ENCODE data around the gene MBD5.

The MBD5 gene

DNA sequence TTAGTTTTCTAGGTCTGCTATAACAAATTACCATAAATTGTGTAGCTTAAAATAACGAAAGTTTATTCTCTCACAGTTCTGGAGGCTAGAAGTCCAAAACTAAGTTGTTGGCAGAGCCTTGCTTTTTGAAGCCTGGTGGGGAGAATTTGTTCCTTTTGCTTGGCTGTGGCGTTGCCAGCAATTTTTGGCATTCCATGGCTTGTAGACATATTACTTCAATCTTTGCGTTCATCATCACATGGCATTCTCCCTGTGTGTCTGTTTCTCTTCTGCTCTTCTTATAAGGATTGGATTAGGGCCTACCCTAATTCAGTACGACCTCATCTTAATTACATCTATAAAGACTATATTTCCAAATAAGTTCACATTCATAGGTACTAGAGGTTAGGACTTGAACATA is 217.7 kb downstream of the MBD5 start:
- Mint-ChIP-seq H3K36me3 (peaks cover 34% of the 10 kb centered on the region), H3K27me3 (no peaks in the 10 kb centered on the region), H3K9me3 (peaks cover 13% of the 10 kb centered on the region), H3K27ac (no peak overlapping the region), H3K4me1 (no peaks in the 10 kb centered on the region), H3K4me3 (no peak overlapping the region)
- CTCF ChIA-PET: no interaction called here
- DNase-seq: no peak

DNA sequence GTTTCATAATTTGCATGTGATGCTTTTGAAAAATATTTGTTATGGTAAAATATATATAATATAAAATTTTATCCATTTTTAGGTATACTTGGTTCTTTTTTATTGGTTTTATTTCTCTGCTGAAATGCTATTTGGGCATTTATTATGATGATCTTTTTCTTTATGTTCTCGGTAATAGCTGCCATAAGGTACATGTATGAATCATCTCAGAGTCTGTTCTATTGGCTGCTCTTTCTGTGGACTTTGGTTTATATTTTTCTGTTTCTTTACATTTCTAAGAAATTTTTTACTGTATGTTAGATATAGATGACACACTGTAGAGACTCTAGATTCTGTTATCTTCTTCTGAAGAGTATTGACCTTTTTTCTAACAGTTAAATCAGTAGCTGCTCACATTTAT is 219.9 kb downstream of the MBD5 start:
- H3K9me3 Mint-ChIP-seq: peaks cover 13% of the 10 kb centered on the region
- no peak overlapping the region for H3K4me3 Mint-ChIP-seq
- H3K36me3 Mint-ChIP-seq: peaks cover 32% of the 10 kb centered on the region
- CTCF ChIA-PET: no interaction called here
- no peaks in the 10 kb centered on the region for H3K27me3 Mint-ChIP-seq
- H3K27ac Mint-ChIP-seq: no peak overlapping the region
- no peak for DNase-seq
- no peaks in the 10 kb centered on the region for H3K4me1 Mint-ChIP-seq

DNA sequence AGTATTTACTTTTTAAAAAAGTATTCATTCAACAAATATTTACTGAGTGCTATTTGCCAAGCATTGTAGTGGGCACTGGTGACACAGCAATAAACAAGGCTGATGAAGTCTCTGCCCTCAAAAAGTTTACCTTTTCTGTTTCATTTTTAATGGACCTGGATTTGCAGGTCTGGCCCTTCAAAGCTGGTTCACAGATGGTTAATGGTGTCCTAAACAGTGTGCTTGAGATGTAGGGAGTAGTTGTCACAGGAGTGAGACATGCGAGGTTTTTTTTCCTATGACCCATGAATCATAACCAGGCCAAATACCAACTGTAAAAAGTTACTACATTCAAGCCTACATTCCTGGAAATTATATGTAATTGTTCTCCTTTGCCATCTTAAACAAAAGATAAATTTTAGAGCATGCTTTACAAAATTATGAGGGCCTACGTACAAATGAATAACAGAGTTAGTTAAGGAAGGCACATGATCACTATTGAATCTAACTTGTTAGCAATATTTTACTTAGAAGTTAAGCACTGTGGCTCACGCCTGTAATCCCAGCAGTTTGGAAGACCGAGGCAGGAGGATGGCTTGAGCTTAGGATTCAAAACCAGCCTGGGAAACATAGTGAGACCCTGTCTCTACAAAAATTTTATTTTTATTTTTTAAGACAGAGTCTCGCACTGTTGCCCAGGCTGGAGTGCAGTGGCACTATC is 223.9 kb downstream of the MBD5 start:
- H3K36me3 Mint-ChIP-seq: peaks cover 12% of the 10 kb centered on the region
- no peak for DNase-seq
- CTCF ChIA-PET: no interaction called here
- no peak overlapping the region for H3K27ac Mint-ChIP-seq
- H3K4me1 Mint-ChIP-seq: no peaks in the 10 kb centered on the region
- peaks cover 4% of the 10 kb centered on the region for H3K9me3 Mint-ChIP-seq
- no peak overlapping the region for H3K4me3 Mint-ChIP-seq
- no peaks in the 10 kb centered on the region for H3K27me3 Mint-ChIP-seq

DNA sequence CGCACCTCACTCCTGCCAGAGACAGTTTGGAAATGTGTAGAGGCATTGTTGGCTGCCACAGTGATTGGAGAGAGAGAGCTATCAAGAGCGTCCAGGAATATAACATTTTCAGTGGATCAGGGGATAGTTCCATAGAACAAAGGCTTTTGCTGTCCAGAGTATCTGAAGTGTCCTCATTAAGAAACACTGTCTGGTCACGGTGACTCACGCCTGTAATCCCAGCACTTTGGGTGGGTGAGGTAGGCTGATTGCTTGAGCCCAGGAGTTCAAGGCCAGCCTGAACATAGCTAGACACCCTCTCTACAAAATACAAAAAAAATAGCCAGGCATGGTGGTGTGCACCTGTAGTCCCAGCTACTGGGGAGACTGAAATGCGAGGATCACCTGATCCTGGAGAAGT is 231.1 kb downstream of the MBD5 start:
- H3K27ac Mint-ChIP-seq: no peak overlapping the region
- no peak for DNase-seq
- H3K9me3 Mint-ChIP-seq: peaks cover 35% of the 10 kb centered on the region
- CTCF ChIA-PET: no interaction called here
- peaks cover 14% of the 10 kb centered on the region for H3K36me3 Mint-ChIP-seq
- no peaks in the 10 kb centered on the region for H3K4me1 Mint-ChIP-seq
- no peak overlapping the region for H3K4me3 Mint-ChIP-seq
- no peaks in the 10 kb centered on the region for H3K27me3 Mint-ChIP-seq

DNA sequence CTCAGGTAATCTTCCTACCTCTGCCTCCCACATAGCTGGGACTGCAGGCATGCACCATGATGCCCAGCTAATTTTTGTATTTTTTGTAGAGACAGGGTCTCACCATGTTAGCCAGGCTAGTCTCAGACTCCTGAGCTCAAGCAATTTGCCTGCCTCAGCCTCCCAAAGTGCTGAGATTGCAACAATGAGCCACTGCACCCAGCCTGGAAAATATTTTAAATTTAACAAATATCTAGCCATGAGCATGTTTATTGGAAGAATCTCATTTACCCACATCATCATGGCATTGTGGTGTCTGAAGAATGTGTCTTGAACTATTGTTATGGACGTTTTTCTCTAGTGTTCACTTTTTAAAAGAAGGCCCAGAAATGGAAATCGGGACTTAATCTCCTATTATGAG is 231.8 kb downstream of the MBD5 start:
- CTCF ChIA-PET: no interaction called here
- H3K27me3 Mint-ChIP-seq: no peaks in the 10 kb centered on the region
- peaks cover 35% of the 10 kb centered on the region for H3K9me3 Mint-ChIP-seq
- peaks cover 14% of the 10 kb centered on the region for H3K36me3 Mint-ChIP-seq
- no peaks in the 10 kb centered on the region for H3K4me1 Mint-ChIP-seq
- DNase-seq: no peak
- H3K27ac Mint-ChIP-seq: no peak overlapping the region
- H3K4me3 Mint-ChIP-seq: no peak overlapping the region

DNA sequence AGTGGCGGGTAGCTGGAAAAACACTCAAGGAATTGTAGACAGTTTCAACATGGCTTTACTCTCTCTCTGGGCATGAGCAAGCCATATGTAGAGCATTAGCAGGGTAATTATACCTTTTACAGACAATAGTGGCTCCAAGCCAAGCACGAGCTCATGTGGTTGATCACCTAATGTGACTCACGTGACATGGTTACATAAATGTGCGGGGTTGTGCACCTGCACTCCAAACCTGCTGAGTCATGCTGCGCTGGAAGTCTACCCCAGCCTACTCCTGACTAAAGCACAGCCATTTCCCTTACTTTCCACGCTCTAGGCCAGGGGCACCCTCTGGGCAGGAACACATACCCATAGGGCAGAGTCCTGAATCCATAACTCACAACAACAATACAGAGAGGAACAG is 232.8 kb downstream of the MBD5 start:
- DNase-seq: no peak
- peaks cover 17% of the 10 kb centered on the region for H3K36me3 Mint-ChIP-seq

DNA sequence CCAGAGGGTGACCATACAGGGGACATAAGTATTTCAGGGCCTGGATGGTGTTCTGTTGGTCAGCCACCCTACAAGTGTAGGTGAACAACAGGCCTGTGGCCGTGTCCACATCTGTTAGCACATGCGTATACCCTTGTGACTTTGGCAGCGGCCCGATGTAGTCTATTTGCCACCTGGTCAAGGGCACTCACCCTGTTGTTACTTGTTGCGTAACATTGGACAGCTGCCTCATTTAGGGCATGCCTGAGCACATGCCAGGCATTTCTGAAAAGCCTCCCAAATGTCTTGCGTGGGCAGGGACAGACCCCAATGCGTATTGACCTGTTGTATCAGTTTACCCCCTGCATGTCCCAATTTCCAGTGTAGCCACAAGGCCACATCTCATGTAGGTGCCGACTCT is 235.0 kb downstream of the MBD5 start:
- H3K4me3 Mint-ChIP-seq: no peak overlapping the region
- H3K36me3 Mint-ChIP-seq: peaks cover 25% of the 10 kb centered on the region
- H3K9me3 Mint-ChIP-seq: peaks cover 57% of the 10 kb centered on the region
- CTCF ChIA-PET: no interaction called here
- H3K4me1 Mint-ChIP-seq: no peaks in the 10 kb centered on the region
- no peak for DNase-seq
- no peaks in the 10 kb centered on the region for H3K27me3 Mint-ChIP-seq
- H3K27ac Mint-ChIP-seq: no peak overlapping the region

More for the DNA sequence above, 232.8 kb downstream of the MBD5 start:
- CTCF ChIA-PET: no interaction called here
- H3K4me1 Mint-ChIP-seq: no peaks in the 10 kb centered on the region
- no peak overlapping the region for H3K4me3 Mint-ChIP-seq
- no peaks in the 10 kb centered on the region for H3K27me3 Mint-ChIP-seq
- H3K27ac Mint-ChIP-seq: no peak overlapping the region
- H3K9me3 Mint-ChIP-seq: peaks cover 44% of the 10 kb centered on the region

DNA sequence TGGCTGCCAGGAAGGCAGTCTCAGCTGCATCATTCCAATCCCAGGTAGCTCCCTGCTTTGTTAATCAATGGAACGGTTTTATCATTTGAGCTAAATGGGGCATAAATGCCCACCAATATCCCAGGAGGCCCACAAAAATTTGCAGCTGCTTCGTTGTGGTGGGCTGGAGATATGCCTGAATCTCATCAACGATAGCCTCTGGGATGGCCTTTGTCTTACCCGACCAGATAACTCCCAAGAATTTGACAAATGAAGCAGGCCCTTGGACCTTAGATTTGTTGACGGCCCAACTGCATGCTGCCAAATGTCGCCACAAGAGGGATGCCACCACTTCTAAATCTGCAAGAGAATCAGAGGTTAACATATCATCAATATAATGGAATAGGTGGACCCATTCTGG is 236.4 kb downstream of the MBD5 start:
- Mint-ChIP-seq H3K27me3 (no peaks in the 10 kb centered on the region), H3K4me3 (no peak overlapping the region), H3K36me3 (peaks cover 23% of the 10 kb centered on the region), H3K4me1 (no peaks in the 10 kb centered on the region), H3K9me3 (peaks cover 51% of the 10 kb centered on the region), H3K27ac (no peak overlapping the region)
- CTCF ChIA-PET: no interaction called here
- no peak for DNase-seq

DNA sequence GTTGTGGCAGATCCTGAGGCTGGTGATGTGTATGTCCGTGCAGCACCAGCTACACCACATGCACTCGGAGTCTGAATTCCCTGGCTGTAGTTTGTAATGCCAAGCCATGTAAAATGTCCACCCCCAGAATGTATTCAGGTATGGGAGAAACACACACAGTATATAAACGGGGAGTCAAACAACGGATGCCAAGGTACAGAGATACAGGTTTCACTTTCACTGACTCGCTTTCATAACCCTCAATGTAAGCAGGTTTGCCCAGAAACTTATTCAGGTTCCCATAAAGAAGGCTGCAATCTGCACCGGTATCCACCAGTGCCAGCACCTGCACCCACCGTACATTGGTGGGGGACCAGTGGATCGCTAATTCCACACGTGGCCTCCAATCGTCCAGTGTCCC is 237.2 kb downstream of the MBD5 start:
- H3K4me3 Mint-ChIP-seq: no peak overlapping the region
- CTCF ChIA-PET: no interaction called here
- H3K4me1 Mint-ChIP-seq: no peaks in the 10 kb centered on the region
- H3K27me3 Mint-ChIP-seq: no peaks in the 10 kb centered on the region
- no peak for DNase-seq
- peaks cover 23% of the 10 kb centered on the region for H3K36me3 Mint-ChIP-seq
- H3K27ac Mint-ChIP-seq: no peak overlapping the region
- peaks cover 48% of the 10 kb centered on the region for H3K9me3 Mint-ChIP-seq

DNA sequence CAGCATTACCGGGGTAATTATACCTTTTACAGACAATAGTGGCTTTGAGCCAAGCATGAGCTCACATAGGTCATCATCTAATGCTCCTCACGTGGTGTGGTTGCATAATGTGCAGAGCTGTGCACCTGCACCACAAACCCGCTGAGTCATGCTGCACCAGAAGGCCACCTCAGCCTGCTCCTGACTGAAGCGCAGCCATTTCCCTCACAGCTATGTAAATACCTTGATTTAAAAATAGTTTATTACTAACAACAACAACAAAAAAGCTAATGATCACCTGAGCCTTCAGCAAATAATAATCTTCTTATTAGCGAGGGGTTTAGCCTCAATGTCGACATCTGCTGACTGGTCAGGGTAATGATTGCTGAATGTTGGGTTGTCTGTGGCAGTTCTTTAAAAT is 238.8 kb downstream of the MBD5 start:
- no peak overlapping the region for H3K4me3 Mint-ChIP-seq
- CTCF ChIA-PET: no interaction called here
- peaks cover 35% of the 10 kb centered on the region for H3K9me3 Mint-ChIP-seq
- no peaks in the 10 kb centered on the region for H3K4me1 Mint-ChIP-seq
- H3K27ac Mint-ChIP-seq: no peak overlapping the region
- H3K27me3 Mint-ChIP-seq: no peaks in the 10 kb centered on the region
- peaks cover 15% of the 10 kb centered on the region for H3K36me3 Mint-ChIP-seq
- no peak for DNase-seq

DNA sequence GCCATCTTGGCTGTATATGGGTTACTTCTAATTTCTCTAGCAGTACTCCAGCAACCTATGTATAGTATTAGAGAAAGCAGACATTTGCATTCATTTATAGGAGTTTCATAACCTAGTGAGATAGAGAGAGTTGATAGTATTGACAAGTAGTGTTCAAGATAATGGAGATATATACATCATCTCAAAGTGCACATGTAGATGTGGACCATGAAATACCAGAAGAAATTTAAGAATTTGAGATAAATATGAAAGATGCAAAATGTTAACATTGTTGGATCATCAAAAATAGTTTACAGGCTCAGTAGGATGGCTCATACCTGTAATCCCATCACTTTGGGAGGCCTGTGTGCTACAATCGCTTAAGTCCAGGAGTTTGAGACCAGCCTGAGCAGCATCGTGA is 243.0 kb downstream of the MBD5 start:
- Mint-ChIP-seq H3K4me3 (no peak overlapping the region), H3K27ac (no peak overlapping the region), H3K4me1 (no peaks in the 10 kb centered on the region), H3K9me3 (peaks cover 13% of the 10 kb centered on the region), H3K27me3 (no peaks in the 10 kb centered on the region), H3K36me3 (peaks cover 9% of the 10 kb centered on the region)
- CTCF ChIA-PET: no interaction called here
- DNase-seq: no peak

DNA sequence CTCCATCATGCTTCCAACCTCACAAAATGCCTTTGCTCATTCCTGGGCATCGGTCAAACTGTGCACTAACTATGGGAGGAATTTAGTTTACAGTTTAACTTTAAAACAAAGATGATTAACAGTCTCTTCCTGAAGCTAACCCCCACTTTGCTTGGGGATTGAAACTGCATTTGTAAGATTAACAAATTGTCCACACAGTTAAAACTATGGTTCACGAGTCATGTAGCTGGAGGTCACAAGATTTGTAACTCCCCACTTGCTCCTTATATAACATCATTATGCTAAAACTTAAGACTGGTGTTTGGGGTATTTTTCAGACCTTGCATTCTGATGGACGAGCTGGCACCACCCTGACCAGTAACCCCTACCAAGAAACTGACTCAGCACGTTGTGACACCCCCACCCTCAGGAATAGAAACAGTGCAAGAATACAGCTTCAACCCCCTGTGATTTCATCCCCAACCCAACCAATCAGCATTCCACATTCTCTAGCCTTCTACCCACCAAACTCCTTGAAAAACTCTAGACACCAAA is 252.3 kb downstream of the MBD5 start:
- DNase-seq: no peak
- no peak overlapping the region for H3K27ac Mint-ChIP-seq
- H3K27me3 Mint-ChIP-seq: no peaks in the 10 kb centered on the region
- CTCF ChIA-PET: no interaction called here
- no peaks in the 10 kb centered on the region for H3K9me3 Mint-ChIP-seq
- no peaks in the 10 kb centered on the region for H3K4me1 Mint-ChIP-seq
- peaks cover 3% of the 10 kb centered on the region for H3K36me3 Mint-ChIP-seq
- H3K4me3 Mint-ChIP-seq: no peak overlapping the region

DNA sequence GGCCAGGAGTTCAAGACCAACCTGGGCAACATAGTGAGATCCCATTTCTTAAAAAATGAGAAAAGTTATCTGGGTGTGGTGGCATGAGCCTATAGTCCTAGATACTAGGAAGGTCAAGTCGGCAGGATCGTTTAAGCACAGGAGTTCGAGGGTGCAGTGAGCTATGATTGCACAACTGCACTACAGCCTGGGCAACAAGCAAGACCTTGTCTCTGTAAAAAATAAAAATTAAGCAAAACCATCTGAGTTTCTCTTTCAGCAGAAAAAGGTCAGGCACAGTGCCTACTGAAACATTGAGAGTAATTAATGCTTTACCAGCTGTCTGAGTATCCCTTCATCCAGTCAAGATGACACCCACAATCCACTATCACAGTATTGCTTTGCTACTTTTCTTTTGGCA is 258.3 kb downstream of the MBD5 start:
- no peaks in the 10 kb centered on the region for H3K36me3 Mint-ChIP-seq
- CTCF ChIA-PET: interaction anchor here (1.6 kb wide), 1 partner anchor 289 kb away, joined by 3 read pairs; no protein-coding TSS in a partner anchor

DNA sequence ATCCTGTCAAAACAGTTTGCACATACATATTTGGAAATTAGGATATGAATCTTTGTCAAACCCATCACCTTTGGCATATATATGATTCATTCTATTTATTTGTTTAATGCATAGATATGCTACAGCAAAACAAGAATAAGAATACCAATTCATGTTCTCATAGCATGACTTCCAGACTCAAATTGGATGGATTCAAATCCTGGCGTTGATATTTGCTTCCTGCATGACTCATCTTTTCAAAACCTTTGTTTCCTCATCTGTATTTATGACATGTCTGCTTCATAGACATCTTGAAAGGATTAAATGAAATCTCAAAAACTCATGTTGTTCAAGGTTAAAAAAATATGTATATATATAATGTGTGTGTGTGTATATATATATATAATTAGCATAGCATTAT is 261.3 kb downstream of the MBD5 start:
- DNase-seq: no peak
- CTCF ChIA-PET: no interaction called here
- no peaks in the 10 kb centered on the region for H3K4me1 Mint-ChIP-seq
- H3K36me3 Mint-ChIP-seq: no peaks in the 10 kb centered on the region
- no peak overlapping the region for H3K4me3 Mint-ChIP-seq
- H3K27ac Mint-ChIP-seq: no peak overlapping the region
- no peaks in the 10 kb centered on the region for H3K27me3 Mint-ChIP-seq
- no peaks in the 10 kb centered on the region for H3K9me3 Mint-ChIP-seq

More for the DNA sequence above, 258.3 kb downstream of the MBD5 start:
- H3K27me3 Mint-ChIP-seq: no peaks in the 10 kb centered on the region
- H3K4me3 Mint-ChIP-seq: no peak overlapping the region
- H3K27ac Mint-ChIP-seq: no peak overlapping the region
- H3K4me1 Mint-ChIP-seq: no peaks in the 10 kb centered on the region
- no peaks in the 10 kb centered on the region for H3K9me3 Mint-ChIP-seq
- DNase-seq: no peak

DNA sequence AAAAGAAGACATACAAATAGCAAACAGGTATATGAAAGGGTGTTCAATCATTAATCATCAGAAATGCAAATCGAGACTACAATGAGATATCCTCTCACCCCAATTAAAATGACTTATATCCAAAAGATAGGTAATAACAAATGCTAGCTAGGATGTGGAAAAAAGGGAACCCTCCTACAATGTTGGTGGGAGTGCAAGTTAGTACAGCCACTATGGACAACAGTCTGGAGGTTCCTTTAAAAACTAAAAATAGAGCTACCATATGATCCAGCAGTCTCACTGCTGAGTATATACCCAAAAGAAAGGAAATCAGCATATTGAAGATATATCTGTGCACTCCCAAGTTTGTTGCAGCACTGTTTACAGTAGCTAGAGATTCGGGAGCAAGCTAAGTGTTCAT is 271.5 kb downstream of the MBD5 start:
- H3K4me1 Mint-ChIP-seq: no peaks in the 10 kb centered on the region
- DNase-seq: no peak
- H3K4me3 Mint-ChIP-seq: no peak overlapping the region
- no peaks in the 10 kb centered on the region for H3K9me3 Mint-ChIP-seq
- H3K27ac Mint-ChIP-seq: no peak overlapping the region
- H3K27me3 Mint-ChIP-seq: no peaks in the 10 kb centered on the region
- CTCF ChIA-PET: interaction anchor here (0.7 kb wide), 1 partner anchor 9 kb away, joined by 3 read pairs; no protein-coding TSS in a partner anchor
- H3K36me3 Mint-ChIP-seq: no peaks in the 10 kb centered on the region
